NCI-H524 treated with DMSO at 0.1 percent for 48 hours (cell line): ENCODE measurements around the gene PHRF1.

Experiments used
- DNase-seq: peaks from one replicate; lab custom pipeline; 2025; lab: John Stamatoyannopoulos, UW

The PHRF1 gene

GRCh38 chr11:655036-655726 is 78.9 kb downstream of the PHRF1 start:
- DNase-seq, result no peak

GRCh38 chr11:656426-656825 is 80.2 kb downstream of the PHRF1 start:
- no peak for DNase-seq

GRCh38 chr11:656866-657265 is 80.6 kb downstream of the PHRF1 start:
- no peak for DNase-seq

- DNase-seq, result no peak
Measured at GRCh38 chr11:657691-658126, 81.4 kb downstream of the PHRF1 start.

GRCh38 chr11:659532-660085 is 83.3 kb downstream of the PHRF1 start:
- no peak for DNase-seq

GRCh38 chr11:660281-660680 is 84.0 kb downstream of the PHRF1 start:
- DNase-seq, result no peak

GRCh38 chr11:660681-661444 is 84.6 kb downstream of the PHRF1 start:
- DNase-seq, result no peak
